Esophagus muscularis mucosa (tissue), 4 donors: ENCODE data around the gene LCE3A. TPM values are rescaled to one million over a fixed set of nuclear protein-coding genes. Genes with fewer than 3 reads are reported as not detected.
A peak's percentile ranks its signal among the peaks of the same experiment; 100 is the strongest.
"Not testable (repeated sequence)": the region's sequence is repeated elsewhere in the genome, so short reads cannot be mapped to it uniquely, and the experiment has no call there.

Source experiments
- DNase-seq: peaks from one replicate; pipeline ENCODE4 v3.0.0-alpha.2; 2017; ENCODE audit errors: extremely low spot score
- H3K27ac ChIP-seq, 4 donors: fragments of 200-600 bp; sonication (generic); replicated peaks in 1 of 4; 1 replicate in 3 of 4; 2 replicates in 1 of 4; pipeline ENCODE4 v1.5.1; 2016 to 2019; ENCODE audit warnings: mild to moderate bottlenecking in 1 of 4
- H3K27me3 ChIP-seq, 4 donors: fragments of 200-600 bp; sonication (generic); one replicate each; pipeline versions ENCODE4 v1.5.1 to v1.6.0; 2016 to 2019
- H3K36me3 ChIP-seq, 4 donors: fragments of 200-600 bp; sonication (generic); one replicate each; pipeline ENCODE4 v1.5.1; 2016 to 2019
- H3K4me1 ChIP-seq, 4 donors: fragments of 200-600 bp; sonication (generic); one replicate each; pipeline ENCODE4 v1.5.1; 2016 to 2019
- H3K4me3 ChIP-seq, 4 donors: fragments of 200-600 bp; sonication (generic); 1 replicate in 2 of 4; 2 replicates in 2 of 4; pipeline ENCODE4 v1.5.1; 2016 to 2019; ENCODE audit warnings: mild to moderate bottlenecking in 4 of 4, moderate library complexity in 1 of 4
- H3K9me3 ChIP-seq, 4 donors: fragments of 200-600 bp; sonication (generic); 1 replicate in 3 of 4; 2 replicates in 1 of 4; pipeline ENCODE4 v1.5.1; 2016 to 2019
- EP300 ChIP-seq: sonication (generic); formaldehyde crosslinking; IDR thresholded peaks from one replicate; pipeline ENCODE4 v1.6.1; 2017; ENCODE audit warnings: antibody characterized with exemption
- POLR2A ChIP-seq: fragments of 450-650 bp; IDR thresholded peaks from one replicate; pipeline ENCODE4 v1.6.1; 2017; ENCODE audit warnings: antibody characterized with exemption, moderate library complexity, mild to moderate bottlenecking, low read depth
- POLR2AphosphoS5 ChIP-seq, 2 donors: sonication (generic); formaldehyde crosslinking; IDR thresholded peaks; one replicate each; pipeline ENCODE4 v1.6.1; 2017; ENCODE audit warnings: antibody characterized with exemption in 2 of 2
- WGBS: methylation state at CpG from one replicate; pipeline ENCODE4 v1.1.5; 2018; 5-methylcytosine and 5-hydroxymethylcytosine counted together
- intact Hi-C: fragments of 100-400 bp; cut with DNase I; formaldehyde crosslinking; loops from one replicate; pipeline ENCODE4 v1.15.1; 2023
- total RNA-seq, 4 donors: library from RNA; depleted of rRNA; stranded (reverse); fragments of >200 nt; gene quantifications; one replicate each; pipeline versions ENCODE4 v1.1.0 to v1.2.1, GENCODE V29; 2016
- TF ChIP-seq, protein P1 (sequence below), 3 experiments: fragments of 200-600 bp in 2 of 3; fragments of 450-650 bp in 1 of 3; sonication (generic) in 2 of 3; IDR thresholded peaks; one replicate each; pipeline ENCODE4 v1.5.1; 2017 to 2019; ENCODE audit warnings: antibody characterized with exemption in 3 of 3, mild to moderate bottlenecking in 2 of 3, moderate library complexity in 1 of 3

The LCE3A gene, protein sequence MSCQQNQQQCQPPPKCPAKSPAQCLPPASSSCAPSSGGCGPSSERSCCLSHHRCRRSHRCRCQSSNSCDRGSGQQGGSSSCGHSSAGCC
- total RNA-seq = not detected

DNA sequence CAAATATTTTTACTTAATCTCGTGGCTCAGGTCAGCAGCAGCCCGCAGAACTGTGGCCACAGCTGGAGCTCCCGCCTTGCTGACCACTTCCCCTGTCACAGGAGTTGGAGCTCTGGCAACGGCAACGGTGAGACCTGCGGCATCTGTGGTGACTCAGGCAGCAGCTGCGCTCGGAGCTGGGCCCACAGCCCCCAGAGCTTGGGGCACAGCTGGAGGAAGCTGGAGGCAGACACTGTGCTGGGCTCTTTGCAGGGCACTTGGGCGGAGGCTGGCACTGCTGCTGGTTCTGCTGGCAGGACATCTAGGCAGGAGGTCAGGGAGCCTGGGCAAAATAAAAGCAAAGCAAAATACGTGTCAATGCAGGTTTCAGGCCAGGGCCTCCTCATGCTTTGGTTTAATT lies at the start of gene LCE3A:
Gene LCE3A, minus strand, starts transcription at position 301 of the 400 bp plus-strand sequence. Its CDS starts 0 bp downstream, at position 301.
- H3K36me3 ChIP-seq = no peaks in the 10 kb centered on the region
- intact Hi-C loops = no loop called here
- TF ChIP-seq, protein P1, sequence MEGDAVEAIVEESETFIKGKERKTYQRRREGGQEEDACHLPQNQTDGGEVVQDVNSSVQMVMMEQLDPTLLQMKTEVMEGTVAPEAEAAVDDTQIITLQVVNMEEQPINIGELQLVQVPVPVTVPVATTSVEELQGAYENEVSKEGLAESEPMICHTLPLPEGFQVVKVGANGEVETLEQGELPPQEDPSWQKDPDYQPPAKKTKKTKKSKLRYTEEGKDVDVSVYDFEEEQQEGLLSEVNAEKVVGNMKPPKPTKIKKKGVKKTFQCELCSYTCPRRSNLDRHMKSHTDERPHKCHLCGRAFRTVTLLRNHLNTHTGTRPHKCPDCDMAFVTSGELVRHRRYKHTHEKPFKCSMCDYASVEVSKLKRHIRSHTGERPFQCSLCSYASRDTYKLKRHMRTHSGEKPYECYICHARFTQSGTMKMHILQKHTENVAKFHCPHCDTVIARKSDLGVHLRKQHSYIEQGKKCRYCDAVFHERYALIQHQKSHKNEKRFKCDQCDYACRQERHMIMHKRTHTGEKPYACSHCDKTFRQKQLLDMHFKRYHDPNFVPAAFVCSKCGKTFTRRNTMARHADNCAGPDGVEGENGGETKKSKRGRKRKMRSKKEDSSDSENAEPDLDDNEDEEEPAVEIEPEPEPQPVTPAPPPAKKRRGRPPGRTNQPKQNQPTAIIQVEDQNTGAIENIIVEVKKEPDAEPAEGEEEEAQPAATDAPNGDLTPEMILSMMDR (IDR thresholded peaks at IDR 0.05) = no peak
- TF ChIP-seq POLR2A = no peak
- TF ChIP-seq POLR2AphosphoS5 (IDR thresholded peaks at IDR 0.05) = no peak
- no peak for TF ChIP-seq EP300
- H3K4me3 ChIP-seq = no peak within 1 kb of the TSS
- peaks cover 0 to 24% (median 19%) of the 10 kb centered on the region in 4 donors for H3K9me3 ChIP-seq
- peak; percentile 85 for DNase-seq
- peaks cover 0 to 14% (median 0%) of the 10 kb centered on the region in 4 donors for H3K27me3 ChIP-seq
- 66% methylated on average over 3 of the region's 10 CpGs for WGBS
- no peaks in the 10 kb centered on the region for H3K4me1 ChIP-seq
- H3K27ac ChIP-seq = no peak within 1 kb of the TSS

DNA sequence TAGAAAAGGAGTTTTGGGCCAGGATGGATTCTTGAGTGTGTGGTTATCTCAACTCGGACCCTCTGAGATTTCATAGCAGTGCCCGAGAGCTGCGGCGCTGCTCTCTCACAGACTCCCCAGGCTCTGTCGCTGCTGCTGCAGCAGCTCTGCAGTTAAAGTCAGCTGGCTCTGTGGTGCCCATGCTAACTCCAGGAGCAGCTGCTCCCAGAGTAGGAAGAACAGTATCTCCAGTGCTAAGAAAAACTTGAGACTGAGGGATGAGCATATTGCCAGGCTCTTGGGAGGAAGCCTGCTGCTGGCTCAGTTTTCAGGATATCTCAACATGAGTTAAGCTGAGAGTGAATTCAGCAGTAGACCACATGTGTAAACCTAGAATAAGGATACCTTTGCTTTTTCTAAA lies 44.7 kb upstream of the LCE3A start:
- WGBS = 94% methylated on average over 4 of the region's 5 CpGs

DNA sequence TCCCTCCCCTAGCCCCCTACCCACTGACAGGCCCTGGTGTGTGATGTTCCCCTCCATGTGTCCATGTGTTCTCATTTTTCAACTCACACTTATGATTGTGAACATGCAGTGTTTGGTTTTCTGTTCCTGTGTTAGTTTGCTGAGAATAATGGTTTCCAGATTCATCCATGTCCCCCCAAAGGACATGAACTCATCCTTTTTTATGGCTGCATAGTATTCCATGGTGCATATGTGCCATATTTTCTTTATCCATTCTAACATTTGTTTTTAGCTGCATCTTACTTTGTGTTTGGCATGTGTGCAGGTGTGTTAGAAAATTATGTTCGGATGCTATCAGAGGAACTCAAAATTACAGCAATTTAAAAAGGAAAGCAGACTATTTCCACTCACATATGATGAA lies 43.3 kb upstream of the LCE3A start:
- H3K4me3 ChIP-seq, H3K27ac ChIP-seq, H3K27me3 ChIP-seq, H3K9me3 ChIP-seq, intact Hi-C loops, H3K4me1 ChIP-seq, DNase-seq, H3K36me3 ChIP-seq: not testable (repeated sequence)
- whole genome bisulfite sequencing = 71% methylated on average over 1 of the region's 1 CpG

More for the DNA sequence above, 44.7 kb upstream of the LCE3A start:
- H3K9me3 ChIP-seq = no peaks in the 10 kb centered on the region
- peak; percentile 26 for DNase-seq
- no peaks in the 10 kb centered on the region for H3K36me3 ChIP-seq
- TF ChIP-seq POLR2AphosphoS5 (IDR thresholded peaks at IDR 0.05) = no peak
- TF ChIP-seq, protein P1 (IDR thresholded peaks at IDR 0.05) = no peak
- TF ChIP-seq POLR2A = no peak
- TF ChIP-seq EP300 = no peak
- no peaks in the 10 kb centered on the region for H3K4me1 ChIP-seq
- intact Hi-C loops = no loop called here
- no peak overlapping the region for H3K4me3 ChIP-seq
- H3K27me3 ChIP-seq = no peaks in the 10 kb centered on the region
- H3K27ac ChIP-seq = no peak overlapping the region

DNA sequence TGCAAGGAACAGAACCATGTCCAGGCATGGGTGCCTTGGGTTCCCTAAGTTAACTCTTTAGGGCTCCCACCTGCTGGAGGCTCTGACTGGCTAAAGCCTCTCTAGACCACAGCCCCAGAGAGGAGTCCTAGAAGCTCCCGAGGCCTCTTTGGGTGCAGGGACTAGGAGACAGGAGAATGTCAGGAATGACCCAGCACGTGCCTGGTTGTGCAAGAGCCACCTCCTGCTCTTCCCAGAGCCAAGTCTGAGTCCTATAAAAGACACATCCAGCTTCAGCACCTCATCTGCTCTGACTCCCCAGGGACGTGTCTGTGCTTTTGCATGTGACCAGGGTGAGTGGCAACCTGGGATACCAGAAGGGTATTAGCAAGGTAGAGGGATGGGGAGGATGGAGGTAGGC lies 40.2 kb upstream of the LCE3A start, which contains the start of gene LCE2D:
Gene LCE2D, plus strand, starts transcription at position 283 of the 400 bp plus-strand sequence. CDS start 726 bp downstream, outside the sequence.
- Histone ChIP-seq H3K27me3 (no peaks in the 10 kb centered on the region), H3K27ac (no peak within 1 kb of the TSS), H3K4me1 (no peaks in the 10 kb centered on the region), H3K9me3 (no peaks in the 10 kb centered on the region), H3K4me3 (no peak within 1 kb of the TSS), H3K36me3 (no peaks in the 10 kb centered on the region)
- no peak for TF ChIP-seq POLR2AphosphoS5 (IDR thresholded peaks at IDR 0.05)
- TF ChIP-seq POLR2A = no peak
- TF ChIP-seq, protein P1 (IDR thresholded peaks at IDR 0.05) = no peak
- TF ChIP-seq EP300 = no peak
- intact Hi-C loops = no loop called here
- DNase-seq = peak; percentile 78
- 55% methylated on average over 1 of the region's 3 CpGs for WGBS

DNA sequence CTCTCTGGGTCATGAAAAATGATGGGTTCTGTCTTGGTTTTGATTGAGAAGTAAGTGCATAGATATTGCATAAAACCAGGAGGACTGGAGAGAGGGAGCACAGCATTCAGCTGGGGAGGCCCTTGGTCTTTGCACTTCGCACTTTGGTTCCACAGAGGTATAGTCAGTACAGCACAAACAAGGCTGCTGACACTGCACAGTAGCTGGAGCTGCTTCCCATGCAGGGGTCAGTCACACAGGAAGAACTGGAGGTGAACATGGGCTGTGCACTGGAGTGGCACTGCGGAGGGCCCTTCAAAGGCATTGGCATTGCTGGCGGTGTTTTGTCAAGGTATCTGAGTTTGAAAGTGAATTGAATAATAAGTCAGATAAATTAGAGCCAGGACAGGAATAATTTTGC lies 35.7 kb upstream of the LCE3A start:
- WGBS = 92% methylated on average over 3 of the region's 3 CpGs
- no peaks in the 10 kb centered on the region for H3K27me3 ChIP-seq
- H3K36me3 ChIP-seq = no peaks in the 10 kb centered on the region
- no peak for DNase-seq
- no peaks in the 10 kb centered on the region for H3K4me1 ChIP-seq
- H3K4me3 ChIP-seq = no peak overlapping the region
- TF ChIP-seq POLR2A (no peak), POLR2AphosphoS5 (IDR thresholded peaks at IDR 0.05) (no peak), EP300 (no peak)
- TF ChIP-seq, protein P1 (IDR thresholded peaks at IDR 0.05) = no peak
- H3K27ac ChIP-seq = no peak overlapping the region
- intact Hi-C loops = loop anchor here (5.0 kb wide), 1 partner anchor 564 kb away; no protein-coding TSS in a partner anchor
- no peaks in the 10 kb centered on the region for H3K9me3 ChIP-seq
